ENCODE measurements around the gene PARP3. TPM values are rescaled to one million over a fixed set of nuclear protein-coding genes. Genes with fewer than 3 reads are reported as not detected.

The PARP3 gene
- total RNA-seq, 1 experiment from 2014 or later = 6.0 TPM

DNA sequence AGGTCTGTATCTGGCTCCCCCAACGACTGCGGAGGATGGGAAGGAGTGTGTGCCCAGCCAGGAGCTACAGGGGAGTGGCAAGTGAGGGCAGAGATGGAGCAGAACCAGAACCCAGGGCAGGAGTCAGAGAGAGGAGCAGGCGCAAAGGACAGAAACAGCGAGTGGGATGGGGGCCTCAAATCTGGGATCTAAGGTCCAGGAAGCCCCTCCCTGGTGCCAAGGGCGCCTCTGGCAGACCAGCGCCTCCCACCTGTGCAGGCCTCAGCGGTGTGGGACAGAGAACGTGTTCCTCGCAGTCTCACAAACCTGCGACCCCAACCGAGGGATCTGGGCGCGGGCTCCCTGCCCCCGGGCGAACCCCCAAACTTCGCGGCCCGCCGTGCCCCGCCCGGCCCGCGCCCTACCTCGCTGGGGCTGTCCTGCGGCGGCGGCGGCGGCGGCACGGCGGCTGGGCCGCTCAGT, 24.8 kb downstream of the PARP3 start:
- no peak for DNase-seq (ENCODE audit: low spot score)

DNA sequence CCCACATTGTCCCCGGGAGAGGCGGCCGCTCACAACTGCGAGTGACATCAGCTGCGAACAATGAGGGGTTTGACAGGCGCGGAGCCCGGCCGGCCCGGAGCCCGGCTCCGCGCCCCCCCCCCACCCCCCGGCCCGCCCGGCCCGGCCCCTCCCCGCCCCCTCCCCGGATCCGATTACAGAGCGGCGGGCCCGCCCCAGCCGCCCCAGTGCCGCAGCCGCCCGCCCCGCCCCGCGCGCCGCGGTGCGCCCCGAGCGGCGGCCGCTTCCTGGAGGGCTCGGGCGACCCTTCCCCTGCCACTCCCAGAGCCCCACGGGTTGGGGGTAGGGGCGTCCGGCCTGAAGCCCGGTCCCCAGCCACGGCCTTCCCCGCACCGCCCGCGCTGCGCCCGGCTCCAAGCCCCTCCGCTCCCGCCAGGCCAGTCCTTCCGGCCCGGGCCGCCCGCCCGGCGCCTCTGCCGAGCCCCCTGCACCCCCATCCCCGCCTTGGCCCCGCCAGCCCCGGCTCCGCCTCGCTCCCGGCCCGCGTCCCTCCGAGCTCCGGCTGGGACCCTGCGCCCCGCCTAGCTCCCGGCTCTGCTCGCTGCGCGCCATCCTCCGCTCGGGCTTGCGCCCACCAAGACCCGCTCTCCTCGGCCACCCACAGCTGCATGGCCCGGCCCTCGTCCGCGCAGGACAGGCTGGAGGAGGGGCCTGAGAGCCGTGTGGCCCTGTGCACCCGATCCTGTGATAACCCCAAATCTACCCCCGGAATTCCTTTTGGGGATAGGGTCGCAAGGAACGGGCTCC, 25.4 kb downstream of the PARP3 start, which contains the start of gene PCBP4:
Gene PCBP4 (minus strand): TSS at position 71 of the 786 bp plus-strand sequence. CDS start 6,214 bp downstream, outside the sequence.
- DNase-seq (ENCODE audit: low spot score) = no peak

GRCh38 chr3:51968170-51968775, 26.1 kb downstream of the PARP3 start:
- DNase-seq (ENCODE audit: low spot score) = no peak

- DNase-seq (ENCODE audit: low spot score) = no peak
Measured at GRCh38 chr3:51968883-51969678, 26.9 kb downstream of the PARP3 start.

DNA sequence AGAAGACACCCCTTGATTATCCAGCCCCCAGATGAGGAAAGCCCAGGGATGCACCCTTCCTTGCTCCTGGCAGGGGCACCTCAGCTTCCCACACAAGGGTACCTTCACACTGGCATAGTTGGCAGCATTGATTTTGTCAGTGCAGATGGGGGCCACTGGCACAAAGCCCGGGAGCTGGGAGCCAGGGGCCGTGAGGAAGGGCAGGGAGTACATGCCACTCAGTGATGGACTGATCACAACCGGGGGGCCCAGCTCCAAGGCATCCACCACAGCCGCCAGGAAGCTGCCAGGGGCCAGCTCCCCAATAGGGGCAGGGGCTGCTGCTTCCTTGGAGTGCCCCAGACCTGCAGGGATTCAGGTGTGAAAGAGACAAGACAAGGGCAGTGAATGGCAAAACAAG, 27.7 kb downstream of the PARP3 start:
- no peak for DNase-seq (ENCODE audit: low spot score)

DNA sequence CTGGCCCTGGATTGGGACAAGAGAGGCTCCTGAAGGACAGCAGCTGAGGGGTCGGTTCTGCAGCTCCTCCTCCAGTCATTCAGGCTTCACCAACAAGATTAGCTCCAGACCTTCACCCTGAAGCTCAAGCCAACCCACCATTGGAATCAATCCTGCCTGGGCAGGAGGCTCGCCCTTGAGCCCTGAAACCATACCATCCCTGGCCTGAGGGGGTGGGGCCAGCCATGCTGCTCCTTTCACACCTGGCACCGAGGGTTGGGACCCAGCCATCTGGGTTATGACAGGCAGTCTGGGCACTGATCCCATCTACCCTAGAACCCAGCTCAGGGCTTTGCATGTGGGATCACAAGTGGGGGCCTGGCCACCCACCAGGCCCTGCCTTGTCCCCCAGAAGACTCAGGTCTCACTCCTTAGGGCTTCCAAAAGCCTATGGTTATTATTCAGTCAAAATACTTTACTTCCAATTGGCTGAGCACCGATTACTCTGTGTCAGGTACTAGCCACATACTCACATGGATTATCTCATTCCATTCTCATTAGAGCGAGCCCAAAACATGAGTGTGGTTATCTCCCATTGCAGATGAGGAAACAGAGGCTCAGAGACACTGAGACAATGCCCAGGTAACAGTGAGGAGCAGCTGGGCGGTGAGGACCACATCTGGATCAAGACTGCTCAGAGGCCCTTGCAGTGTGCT, 28.6 kb downstream of the PARP3 start:
- DNase-seq (ENCODE audit: low spot score) = no peak

- DNase-seq (ENCODE audit: low spot score) = no peak
Measured at GRCh38 chr3:51971350-51971749, 29.2 kb downstream of the PARP3 start.

- no peak for DNase-seq (ENCODE audit: low spot score)
Measured at GRCh38 chr3:51974277-51974962, 32.3 kb downstream of the PARP3 start.

GRCh38 chr3:51974963-51975851, 33.0 kb downstream of the PARP3 start, which contains the start of gene ABHD14A:
ABHD14A (plus strand) TSS chr3:51975064; CDS start chr3:51975136, 72 bp downstream.
- DNase-seq (ENCODE audit: low spot score) = peak; percentile 41

DNA sequence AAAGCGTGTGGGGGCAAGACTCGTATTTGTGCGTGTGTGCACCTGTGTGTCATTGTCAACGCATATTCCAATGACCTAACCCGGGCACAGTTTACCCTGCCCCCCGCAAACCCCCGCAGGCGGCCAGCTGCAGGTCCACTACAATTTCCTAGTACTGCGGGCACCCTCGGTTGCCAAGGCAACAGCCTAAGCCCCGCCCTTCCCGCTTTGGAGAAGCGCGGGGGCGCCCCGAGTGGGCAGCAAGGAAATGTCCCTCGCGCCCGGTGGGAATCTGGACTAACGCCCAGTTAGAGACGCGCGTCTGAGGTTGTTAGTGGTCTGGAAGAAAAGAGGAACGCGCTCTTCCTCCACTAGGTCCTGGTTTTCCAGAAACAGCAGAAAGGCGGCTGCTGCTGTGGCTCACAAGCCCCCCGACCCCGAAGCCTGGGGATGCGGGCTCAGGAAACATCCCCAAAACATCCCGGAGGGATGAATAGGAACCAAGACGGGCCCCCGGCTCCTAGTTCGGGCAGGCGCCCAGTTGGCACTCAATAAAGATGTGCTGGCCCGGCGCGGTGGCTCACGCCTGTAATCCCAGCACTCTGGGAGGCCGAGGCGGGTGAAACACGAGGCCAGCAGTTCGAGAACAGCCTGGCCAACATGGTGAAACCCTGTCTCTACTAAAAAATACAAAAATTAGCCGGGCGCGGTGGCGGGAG, 33.8 kb downstream of the PARP3 start:
- no peak for DNase-seq (ENCODE audit: low spot score)

DNA sequence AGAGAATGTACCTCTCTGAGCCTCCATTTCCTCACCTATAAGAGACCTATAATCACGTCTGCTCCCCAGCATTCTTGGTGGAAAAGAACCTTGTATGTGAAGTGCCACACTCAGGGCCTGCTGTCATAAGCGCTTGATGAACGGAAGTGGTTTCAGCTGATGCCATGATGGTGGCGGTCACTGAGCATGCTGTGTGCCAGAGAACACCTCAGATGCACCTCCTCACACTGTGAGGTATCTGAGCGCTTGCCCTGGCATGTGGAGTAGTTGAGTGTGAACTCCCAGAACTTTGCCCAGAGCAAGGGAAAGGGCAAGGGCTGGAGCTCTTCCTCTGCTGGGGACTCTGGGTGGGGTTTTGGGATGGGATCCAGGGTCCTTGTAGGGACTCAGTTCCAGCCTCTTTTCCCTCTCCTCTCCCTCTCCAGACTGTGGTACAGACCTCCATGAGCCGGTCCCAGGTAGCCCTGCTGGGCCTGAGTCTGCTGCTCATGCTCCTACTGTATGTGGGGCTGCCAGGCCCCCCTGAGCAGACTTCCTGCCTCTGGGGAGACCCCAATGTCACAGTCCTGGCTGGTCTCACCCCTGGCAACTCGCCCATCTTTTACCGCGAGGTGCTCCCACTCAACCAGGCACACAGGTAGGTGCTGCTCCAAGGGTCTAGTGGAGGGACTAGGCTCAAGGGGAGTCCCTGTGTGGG, 35.4 kb downstream of the PARP3 start:
- no peak for DNase-seq (ENCODE audit: low spot score)

- DNase-seq (ENCODE audit: low spot score) = no peak
Measured at GRCh38 chr3:51978143-51978502, 36.0 kb downstream of the PARP3 start.

DNA sequence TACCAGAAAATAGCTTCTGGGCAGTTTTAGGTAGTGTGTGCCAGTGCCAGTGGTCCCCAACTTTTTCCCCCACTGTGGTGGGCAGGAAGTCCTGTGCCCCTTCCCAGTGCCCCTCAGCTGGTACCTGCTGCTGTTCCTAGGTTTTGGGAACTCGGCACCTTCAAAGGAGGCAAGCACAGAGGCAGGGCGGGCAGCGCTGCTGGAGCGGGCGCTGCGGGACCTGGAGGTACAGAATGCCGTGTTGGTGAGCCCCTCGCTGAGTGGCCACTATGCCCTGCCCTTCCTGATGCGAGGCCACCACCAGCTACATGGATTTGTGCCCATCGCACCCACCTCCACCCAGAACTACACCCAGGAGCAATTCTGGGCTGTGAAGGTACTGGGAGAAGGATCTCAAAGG, 38.1 kb downstream of the PARP3 start:
- no peak for DNase-seq (ENCODE audit: low spot score)

- peak; percentile 86 for DNase-seq (ENCODE audit: low spot score)
Measured at GRCh38 chr3:51982352-51982837, 40.2 kb downstream of the PARP3 start.

DNA sequence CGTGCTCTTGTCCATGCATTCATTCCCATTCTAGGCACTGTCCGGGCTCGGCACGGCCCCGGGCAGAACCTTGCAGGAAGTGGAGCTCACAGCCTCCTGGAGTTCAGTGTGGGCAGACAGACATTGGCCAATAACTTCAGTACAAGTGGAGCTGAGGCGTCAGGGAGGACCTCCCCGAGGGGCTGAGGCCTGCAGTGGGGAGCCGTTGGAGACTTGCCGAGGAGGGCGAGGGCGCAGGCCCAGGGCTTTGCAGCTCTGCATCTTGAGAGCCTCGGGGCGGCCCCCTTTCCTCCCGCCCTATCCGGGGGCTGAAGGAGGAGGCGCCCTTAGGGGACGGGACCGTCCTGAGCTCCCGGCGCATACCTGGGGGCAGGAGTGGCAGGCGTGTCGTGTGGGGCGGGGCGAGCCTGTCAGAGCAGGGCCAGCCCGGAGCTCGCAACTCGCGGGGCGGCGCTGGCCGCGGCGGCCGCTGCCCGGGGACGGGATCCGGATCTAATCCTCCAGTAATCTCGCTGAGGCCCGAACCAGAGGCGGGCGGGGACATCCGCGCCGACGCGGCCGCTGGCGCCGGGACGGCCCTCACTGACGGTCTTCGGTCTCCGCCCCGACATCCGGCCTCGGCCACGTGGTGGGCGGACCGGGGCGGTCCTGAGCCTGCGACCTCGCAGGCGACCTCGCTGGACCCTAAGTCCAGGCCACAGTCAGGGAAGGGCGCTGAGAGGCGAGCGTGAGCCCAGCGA, 40.8 kb downstream of the PARP3 start, which contains the start of gene ACY1:
Gene ACY1 (plus strand): TSS at position 698 of the 740 bp plus-strand sequence. CDS start 530 bp downstream, outside the sequence.
- peak; percentile 87 for DNase-seq (ENCODE audit: low spot score)

GRCh38 chr3:51983578-51984268, 41.6 kb downstream of the PARP3 start:
- no peak for DNase-seq (ENCODE audit: low spot score)

- DNase-seq (ENCODE audit: low spot score) = no peak
Measured at GRCh38 chr3:51984269-51984647, 42.1 kb downstream of the PARP3 start.

Data from HT-29 (cell line).